DOHH2 (cell line): ENCODE results near the gene NR5A2.

Source experiments
- EZH2phosphoT487 ChIP-seq: fragments of 200-600 bp; sonication (generic); IDR thresholded peaks from 2 replicates; pipeline ENCODE4 v1.6.1; 2017; ENCODE audit warnings: borderline replicate concordance, mild to moderate bottlenecking, antibody characterized with exemption, low read length, moderate library complexity, mixed read lengths
- TF ChIP-seq, protein P1 (sequence below): fragments of 200-600 bp; sonication (generic); IDR thresholded peaks from one replicate; pipeline ENCODE4 v1.5.1; 2014; ENCODE audit warnings: antibody characterized with exemption, mild to moderate bottlenecking, low read depth, low read length; ENCODE audit not compliant: poor library complexity, severe bottlenecking

DNA sequence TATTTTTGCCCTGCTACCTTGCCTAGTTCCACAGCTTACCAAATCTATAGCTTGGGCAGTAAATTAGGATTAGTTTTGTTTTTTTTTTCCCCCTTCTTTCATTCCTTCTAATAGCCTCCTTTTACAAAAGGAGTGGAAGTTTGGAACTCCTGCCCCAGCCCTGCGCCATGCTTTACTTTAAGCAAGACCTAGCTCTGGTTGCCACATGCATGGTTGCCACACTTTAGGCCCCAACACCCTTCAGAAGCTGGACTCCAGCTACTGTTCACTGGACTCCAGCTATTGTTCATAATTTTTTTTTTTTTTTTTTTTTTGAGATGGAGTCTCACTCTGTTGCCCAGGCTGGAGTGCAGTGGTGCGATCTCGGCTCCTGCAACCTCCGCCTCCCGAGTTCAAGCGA lies 115.8 kb downstream of the NR5A2 start:
- TF ChIP-seq, protein P1, sequence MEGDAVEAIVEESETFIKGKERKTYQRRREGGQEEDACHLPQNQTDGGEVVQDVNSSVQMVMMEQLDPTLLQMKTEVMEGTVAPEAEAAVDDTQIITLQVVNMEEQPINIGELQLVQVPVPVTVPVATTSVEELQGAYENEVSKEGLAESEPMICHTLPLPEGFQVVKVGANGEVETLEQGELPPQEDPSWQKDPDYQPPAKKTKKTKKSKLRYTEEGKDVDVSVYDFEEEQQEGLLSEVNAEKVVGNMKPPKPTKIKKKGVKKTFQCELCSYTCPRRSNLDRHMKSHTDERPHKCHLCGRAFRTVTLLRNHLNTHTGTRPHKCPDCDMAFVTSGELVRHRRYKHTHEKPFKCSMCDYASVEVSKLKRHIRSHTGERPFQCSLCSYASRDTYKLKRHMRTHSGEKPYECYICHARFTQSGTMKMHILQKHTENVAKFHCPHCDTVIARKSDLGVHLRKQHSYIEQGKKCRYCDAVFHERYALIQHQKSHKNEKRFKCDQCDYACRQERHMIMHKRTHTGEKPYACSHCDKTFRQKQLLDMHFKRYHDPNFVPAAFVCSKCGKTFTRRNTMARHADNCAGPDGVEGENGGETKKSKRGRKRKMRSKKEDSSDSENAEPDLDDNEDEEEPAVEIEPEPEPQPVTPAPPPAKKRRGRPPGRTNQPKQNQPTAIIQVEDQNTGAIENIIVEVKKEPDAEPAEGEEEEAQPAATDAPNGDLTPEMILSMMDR = no peak
- TF ChIP-seq EZH2phosphoT487 = no peak
